Stomach (tissue), 4 donors: ENCODE results near the gene WDR44.

Experiments
- CTCF ChIP-seq, 7 experiments: fragments of 450-650 bp in 4 of 7; fragments of 200-600 bp in 3 of 7; sonication (generic) in 3 of 7; IDR thresholded peaks; one replicate each; pipeline ENCODE4 v1.5.1; 2016 to 2019; ENCODE audit warnings: antibody characterized with exemption in 7 of 7, control low read depth in 2 of 7, mild to moderate bottlenecking in 1 of 7
- POLR2A ChIP-seq, 4 donors: fragments of 450-650 bp; IDR thresholded peaks; one replicate each; pipeline ENCODE4 v1.6.1; 2016; ENCODE audit warnings: antibody characterized with exemption in 4 of 4, control low read depth in 2 of 4, mild to moderate bottlenecking in 1 of 4, moderate library complexity in 1 of 4
- POLR2AphosphoS5 ChIP-seq, 3 donors: sonication (generic); formaldehyde crosslinking; IDR thresholded peaks; one replicate each; pipeline ENCODE4 v1.6.1; 2016; ENCODE audit warnings: antibody characterized with exemption in 3 of 3

DNA sequence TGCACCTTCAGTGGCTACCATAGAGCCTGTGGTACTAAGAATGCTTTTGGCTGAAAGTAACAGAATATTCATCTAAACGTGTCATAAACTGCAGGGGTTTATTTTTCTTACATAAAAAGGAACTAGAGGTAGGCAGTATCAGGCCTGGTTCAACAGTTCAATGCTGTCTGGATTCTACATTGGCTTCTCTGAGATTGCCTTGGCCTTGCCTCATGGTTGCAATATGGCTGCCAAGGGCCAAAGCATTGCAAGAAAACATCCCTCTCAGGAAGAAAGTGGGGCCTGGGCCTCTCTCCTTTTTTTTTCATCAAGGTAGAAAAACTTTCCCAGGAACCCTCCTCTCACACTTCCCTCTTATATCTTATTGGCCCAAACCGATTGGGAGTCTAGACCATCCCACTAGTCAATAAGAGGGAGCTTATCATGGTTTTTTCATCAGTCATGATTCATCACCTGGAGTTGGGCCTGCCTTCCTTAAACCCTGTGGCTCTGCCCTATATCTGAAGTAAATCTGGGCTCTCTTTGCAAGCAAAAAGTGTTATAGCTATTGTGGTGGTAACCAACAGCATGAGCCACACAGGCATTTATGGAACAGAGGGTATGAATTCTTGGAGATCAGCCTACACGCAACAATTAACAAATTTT is 147.9 kb downstream of the WDR44 start:
- TF ChIP-seq CTCF (IDR thresholded peaks at IDR 0.05) (no peak), POLR2AphosphoS5 (IDR thresholded peaks at IDR 0.05) (no peak), POLR2A (IDR thresholded peaks at IDR 0.05) (no peak)
